HL-60/S4 (cell line): ENCODE measurements around the gene AREL1.

Experiments
- in situ Hi-C: fragments of 300-500 bp; cut with MboI; formaldehyde crosslinking; loops from 2 replicates; pipeline ENCODE4 v1.14.3; 2022; ENCODE audit warnings: low sequenced_read_pairs

Gene AREL1

GRCh38 chr14:74614508-74615495 lies 98.1 kb downstream of the AREL1 start:
- in situ Hi-C loops, result no loop called here

- in situ Hi-C loops, result no loop called here
Measured at GRCh38 chr14:74613211-74613914, 99.5 kb downstream of the AREL1 start.

- in situ Hi-C loops, result no loop called here
Measured at GRCh38 chr14:74612350-74613021, 100.4 kb downstream of the AREL1 start.

GRCh38 chr14:74611650-74612349 lies 101.1 kb downstream of the AREL1 start, which contains the start of gene LTBP2:
Gene LTBP2 (minus strand): TSS chr14:74612237. CDS start chr14:74611944, 293 bp downstream.
- in situ Hi-C loops, result no loop called here
